CD4-positive, alpha-beta T cell treated with Interleukin-17A for 1 hour (primary cell): Measurements from ENCODE around the gene NEK4.
"Not testable (repeated sequence)": the region's sequence is repeated elsewhere in the genome, so short reads cannot be mapped to it uniquely, and the experiment has no call there.

Source experiments
- DNase-seq: peaks from one replicate; pipeline ENCODE4 v3.0.0-alpha.2; 2020

The NEK4 gene

GRCh38 chr3:52777959-52778805 is 7.4 kb upstream of the NEK4 start:
- no peak for DNase-seq

GRCh38 chr3:52777127-52777958 is 6.6 kb upstream of the NEK4 start, which contains the start of gene ITIH1:
Gene ITIH1 (plus strand): TSS chr3:52777599. CDS start chr3:52777616, 17 bp downstream.
- DNase-seq = no peak

- not testable (repeated sequence) for DNase-seq
These were observed 5.7 kb upstream of the NEK4 start for GRCh38 chr3:52776486-52776885.

GRCh38 chr3:52775877-52776276 is 5.1 kb upstream of the NEK4 start:
- DNase-seq = no peak

GRCh38 chr3:52774901-52775864 is 4.4 kb upstream of the NEK4 start:
- DNase-seq = no peak

- no peak for DNase-seq
These were observed 3.5 kb upstream of the NEK4 start for GRCh38 chr3:52774066-52774713.

GRCh38 chr3:52773361-52774065 is 2.8 kb upstream of the NEK4 start:
- no peak for DNase-seq

- DNase-seq = no peak
These were observed 962 bp upstream of the NEK4 start for GRCh38 chr3:52771702-52772101.

- no peak for DNase-seq
These were observed 568 bp upstream of the NEK4 start for GRCh38 chr3:52771334-52771681.

- DNase-seq = no peak
These were observed 819 bp downstream of the NEK4 start for GRCh38 chr3:52769786-52770455.

- DNase-seq = no peak
These were observed 7.3 kb downstream of the NEK4 start for GRCh38 chr3:52763466-52763865.

- DNase-seq = no peak
These were observed 14.6 kb downstream of the NEK4 start for GRCh38 chr3:52756141-52756540.

- DNase-seq = no peak
These were observed 16.4 kb downstream of the NEK4 start for GRCh38 chr3:52754373-52754772.

- no peak for DNase-seq
These were observed 18.6 kb downstream of the NEK4 start for GRCh38 chr3:52752045-52752660.

- DNase-seq = no peak
These were observed 27.0 kb downstream of the NEK4 start for GRCh38 chr3:52743721-52744120.

- no peak for DNase-seq
These were observed 27.6 kb downstream of the NEK4 start for GRCh38 chr3:52743152-52743551.

GRCh38 chr3:52742418-52743041 is 28.2 kb downstream of the NEK4 start:
- DNase-seq = peak; percentile 50

GRCh38 chr3:52739730-52740129 is 31.0 kb downstream of the NEK4 start:
- DNase-seq = no peak

- DNase-seq = no peak
These were observed 37.4 kb downstream of the NEK4 start for GRCh38 chr3:52733256-52733891.

- DNase-seq = no peak
These were observed 39.1 kb downstream of the NEK4 start for GRCh38 chr3:52731590-52731989.
